Measurements from ENCODE around the gene TMEM242.

The TMEM242 gene

DNA sequence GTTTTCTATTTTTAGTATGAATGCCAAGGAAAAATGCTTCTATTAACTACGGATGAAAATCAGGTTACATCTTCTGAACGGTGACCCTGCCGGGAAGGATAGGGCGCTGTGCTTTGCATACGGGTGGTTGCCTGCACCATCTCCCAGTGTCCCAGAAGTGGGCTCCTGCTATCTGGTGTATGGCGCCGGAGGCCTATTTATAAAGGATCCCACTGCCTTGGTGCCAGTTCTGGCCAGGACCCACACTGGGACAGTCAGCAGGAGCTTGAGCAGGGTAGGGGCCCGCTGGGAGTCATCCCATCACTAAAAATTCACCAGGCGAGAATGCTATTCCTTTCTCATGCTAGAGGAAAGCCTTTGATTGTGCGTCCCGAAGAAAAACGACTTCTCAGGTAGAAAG lies 22.9 kb downstream of the TMEM242 start:
- Histone ChIP-seq H3K4me1 (ENCODE audit: insufficient read depth, low read length) (peaks cover 23% of the 10 kb centered on the region; the same call in 1 of the 2 replicates), H3K9me3 (ENCODE audit: insufficient read depth, low read depth, low read length) (no peaks in the 10 kb centered on the region), H3K4me3 (ENCODE audit: low read length) (no peak overlapping the region), H3K27ac (ENCODE audit: low read length) (no peak overlapping the region), H3K36me3 (ENCODE audit: insufficient read depth, low read depth, low read length) (no peaks in the 10 kb centered on the region), H3K27me3 (ENCODE audit: insufficient read depth, low read length) (no peaks in the 10 kb centered on the region), H3K9ac (ENCODE audit: low read depth, low read length) (no peak overlapping the region)

DNA sequence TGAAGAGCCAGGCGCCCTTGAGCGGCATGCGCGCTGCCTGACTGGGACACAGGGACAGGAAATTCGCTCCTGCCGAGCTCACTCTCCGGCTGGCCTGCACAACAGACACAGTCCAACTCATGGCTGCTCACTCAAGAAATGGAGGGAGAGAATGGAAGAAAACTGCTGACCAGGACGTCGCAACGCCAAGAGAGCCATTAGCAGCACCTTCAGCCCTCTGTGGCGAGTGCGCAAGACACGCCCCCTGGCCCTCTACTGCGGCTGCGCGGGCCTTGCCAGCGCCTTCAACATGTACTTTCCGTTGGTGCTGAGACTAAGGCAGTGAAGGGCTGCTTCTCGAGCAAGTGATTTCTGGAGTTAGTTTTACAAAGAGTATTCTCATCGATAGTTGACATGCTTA lies 23.3 kb downstream of the TMEM242 start:
- Histone ChIP-seq H3K4me1 (ENCODE audit: insufficient read depth, low read length) (peaks cover 22% of the 10 kb centered on the region; the same call in 1 of the 2 replicates), H3K4me3 (ENCODE audit: low read length) (no peak overlapping the region), H3K9me3 (ENCODE audit: insufficient read depth, low read depth, low read length) (no peaks in the 10 kb centered on the region), H3K36me3 (ENCODE audit: insufficient read depth, low read depth, low read length) (no peaks in the 10 kb centered on the region), H3K27ac (ENCODE audit: low read length) (no peak overlapping the region), H3K9ac (ENCODE audit: low read depth, low read length) (no peak overlapping the region), H3K27me3 (ENCODE audit: insufficient read depth, low read length) (no peaks in the 10 kb centered on the region)

DNA sequence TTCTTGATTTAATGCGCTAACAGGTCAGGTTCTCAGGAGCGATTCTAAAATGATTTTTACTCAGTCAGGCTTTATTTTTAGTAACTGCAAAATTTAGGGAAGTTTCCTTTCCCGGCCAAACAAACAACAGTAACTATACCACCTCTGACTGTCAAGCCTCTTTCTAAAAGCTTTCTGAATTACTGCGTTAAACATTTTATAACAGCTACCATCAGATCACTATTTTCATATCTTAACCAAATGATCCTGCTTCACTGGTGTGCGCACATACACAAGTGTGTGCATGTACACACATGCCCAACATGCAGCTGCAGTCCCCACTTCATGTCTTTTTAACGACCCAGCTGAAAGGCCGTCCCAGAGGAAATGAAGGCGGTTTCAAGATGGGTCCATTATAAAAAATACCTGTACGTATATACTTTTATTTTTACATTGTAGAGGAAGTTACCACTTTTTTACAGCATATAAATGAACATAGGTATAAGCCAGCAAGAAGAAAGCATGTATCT lies 25.0 kb downstream of the TMEM242 start:
- Histone ChIP-seq H3K27me3 (ENCODE audit: insufficient read depth, low read length) (no peaks in the 10 kb centered on the region), H3K4me3 (ENCODE audit: low read length) (no peak overlapping the region), H3K9me3 (ENCODE audit: insufficient read depth, low read depth, low read length) (no peaks in the 10 kb centered on the region), H3K27ac (ENCODE audit: low read length) (no peak overlapping the region), H3K9ac (ENCODE audit: low read depth, low read length) (no peak overlapping the region), H3K36me3 (ENCODE audit: insufficient read depth, low read depth, low read length) (no peaks in the 10 kb centered on the region), H3K4me1 (ENCODE audit: insufficient read depth, low read length) (peaks cover 7% of the 10 kb centered on the region; the same call in 1 of the 2 replicates)

DNA sequence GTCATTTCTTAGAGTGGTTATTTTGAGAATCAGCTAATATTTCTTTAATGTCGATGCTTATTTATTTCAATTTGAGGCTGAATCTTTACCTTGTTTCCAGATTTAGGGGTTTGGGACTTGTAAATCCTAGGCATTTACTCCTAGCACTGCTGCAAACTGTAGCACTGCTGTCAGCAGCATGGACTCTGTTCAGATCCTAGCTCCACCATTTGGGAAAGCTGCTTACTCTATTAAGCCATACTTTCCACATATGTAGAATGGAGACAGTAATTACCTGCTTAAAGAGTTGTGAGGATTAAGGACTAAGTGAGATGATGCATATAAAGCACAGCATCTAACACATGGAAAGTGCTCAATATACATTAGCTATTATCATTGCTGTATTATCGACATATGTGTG lies 28.7 kb downstream of the TMEM242 start:
- no peak overlapping the region for H3K27ac ChIP-seq (ENCODE audit: low read length)
- H3K9me3 ChIP-seq (ENCODE audit: insufficient read depth, low read depth, low read length) = no peaks in the 10 kb centered on the region
- H3K4me1 ChIP-seq (ENCODE audit: insufficient read depth, low read length) = peaks cover 11% of the 10 kb centered on the region; the same call in 1 of the 2 replicates
- H3K36me3 ChIP-seq (ENCODE audit: insufficient read depth, low read depth, low read length) = peaks cover 17% of the 10 kb centered on the region
- H3K9ac ChIP-seq (ENCODE audit: low read depth, low read length) = no peak overlapping the region
- H3K27me3 ChIP-seq (ENCODE audit: insufficient read depth, low read length) = no peaks in the 10 kb centered on the region
- H3K4me3 ChIP-seq (ENCODE audit: low read length) = no peak overlapping the region

DNA sequence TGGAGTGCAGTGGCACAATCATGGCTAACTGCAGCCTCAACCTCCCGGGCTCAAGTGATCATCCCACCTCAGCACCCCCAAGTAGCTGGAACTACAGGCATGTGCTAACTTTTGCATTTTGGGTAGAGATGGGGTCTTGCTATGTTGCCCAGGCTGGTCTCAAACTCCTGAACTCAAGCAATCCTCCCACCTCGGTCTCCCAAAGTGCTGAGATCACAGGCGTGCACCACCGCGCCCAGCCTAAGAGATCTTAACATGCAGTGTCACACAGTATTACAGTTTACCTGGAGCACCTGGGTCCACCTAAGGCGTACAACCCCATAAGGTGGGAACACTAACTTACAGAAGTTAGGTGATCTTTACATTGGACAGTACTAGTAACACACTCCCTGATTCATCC lies 29.5 kb downstream of the TMEM242 start:
- Histone ChIP-seq H3K27me3 (ENCODE audit: insufficient read depth, low read length) (no peaks in the 10 kb centered on the region), H3K27ac (ENCODE audit: low read length) (no peak overlapping the region), H3K4me1 (ENCODE audit: insufficient read depth, low read length) (peaks cover 11% of the 10 kb centered on the region; the same call in 1 of the 2 replicates), H3K9me3 (ENCODE audit: insufficient read depth, low read depth, low read length) (no peaks in the 10 kb centered on the region), H3K9ac (ENCODE audit: low read depth, low read length) (no peak overlapping the region), H3K36me3 (ENCODE audit: insufficient read depth, low read depth, low read length) (peaks cover 17% of the 10 kb centered on the region), H3K4me3 (ENCODE audit: low read length) (no peak overlapping the region)

DNA sequence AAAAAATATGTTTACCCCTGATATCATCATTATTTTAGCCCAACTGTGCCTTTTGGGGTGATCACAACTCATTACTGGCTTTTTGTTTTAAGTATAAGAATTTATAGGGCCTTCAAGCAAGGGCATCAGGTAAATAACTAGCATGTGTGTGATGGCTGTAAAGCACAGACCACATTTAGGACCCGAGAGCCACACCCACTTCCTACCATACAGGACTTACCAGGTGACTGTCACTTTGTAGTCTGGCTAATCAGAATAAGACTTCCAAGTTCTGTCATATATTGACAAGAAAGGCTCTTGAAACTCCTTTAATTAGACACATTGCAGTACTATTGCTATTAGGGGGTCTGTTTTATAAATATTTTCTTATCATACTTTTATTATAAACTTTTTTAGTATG lies 31.1 kb downstream of the TMEM242 start:
- Histone ChIP-seq H3K4me3 (ENCODE audit: low read length) (no peak overlapping the region), H3K9ac (ENCODE audit: low read depth, low read length) (no peak overlapping the region), H3K27me3 (ENCODE audit: insufficient read depth, low read length) (no peaks in the 10 kb centered on the region), H3K9me3 (ENCODE audit: insufficient read depth, low read depth, low read length) (no peaks in the 10 kb centered on the region), H3K4me1 (ENCODE audit: insufficient read depth, low read length) (peaks cover 11% of the 10 kb centered on the region; the same call in 1 of the 2 replicates), H3K27ac (ENCODE audit: low read length) (no peak overlapping the region), H3K36me3 (ENCODE audit: insufficient read depth, low read depth, low read length) (peaks cover 17% of the 10 kb centered on the region)

DNA sequence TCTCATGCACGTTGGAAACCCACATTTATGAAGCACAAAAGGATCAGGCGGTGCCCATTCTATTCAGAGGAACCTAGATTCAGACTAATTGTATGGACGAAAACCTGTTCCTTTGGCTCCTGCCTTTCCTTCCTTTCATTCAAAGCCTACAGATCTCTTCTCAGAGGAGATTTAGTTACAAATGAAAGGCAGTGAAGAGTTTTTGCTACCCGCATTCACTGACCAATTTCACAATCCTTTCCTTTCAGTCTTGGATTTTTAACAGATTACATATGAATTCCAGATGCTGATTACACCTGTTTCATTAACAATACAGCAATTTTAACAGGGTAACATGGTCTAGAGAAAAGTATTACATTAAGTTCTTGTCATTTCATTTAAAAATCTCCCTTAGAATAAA lies 32.0 kb downstream of the TMEM242 start:
- Histone ChIP-seq H3K4me1 (ENCODE audit: insufficient read depth, low read length) (peaks cover 11% of the 10 kb centered on the region; the same call in 1 of the 2 replicates), H3K27me3 (ENCODE audit: insufficient read depth, low read length) (no peaks in the 10 kb centered on the region), H3K4me3 (ENCODE audit: low read length) (no peak overlapping the region), H3K9me3 (ENCODE audit: insufficient read depth, low read depth, low read length) (no peaks in the 10 kb centered on the region), H3K9ac (ENCODE audit: low read depth, low read length) (no peak overlapping the region), H3K36me3 (ENCODE audit: insufficient read depth, low read depth, low read length) (peaks cover 17% of the 10 kb centered on the region), H3K27ac (ENCODE audit: low read length) (no peak overlapping the region)

DNA sequence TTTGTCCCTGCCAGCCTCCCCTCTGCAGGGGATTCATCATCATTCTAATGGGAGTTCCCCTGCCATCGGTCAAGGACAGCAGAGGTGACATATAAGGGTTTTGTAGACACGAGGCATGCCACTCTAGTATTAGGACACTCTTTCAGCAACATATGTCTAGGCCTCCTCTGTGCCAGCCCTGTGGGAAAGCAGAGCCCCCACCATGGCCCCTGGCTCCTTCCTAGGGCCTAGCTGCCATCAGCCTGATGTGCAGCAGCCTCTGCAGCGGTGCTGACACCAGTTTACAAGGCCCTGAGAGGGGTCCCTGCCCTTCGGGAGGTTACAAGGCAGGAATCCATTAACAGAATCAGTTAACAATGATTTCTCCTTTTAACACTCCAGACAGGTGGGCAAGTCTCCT lies 32.5 kb downstream of the TMEM242 start:
- Histone ChIP-seq H3K27me3 (ENCODE audit: insufficient read depth, low read length) (no peaks in the 10 kb centered on the region), H3K9me3 (ENCODE audit: insufficient read depth, low read depth, low read length) (no peaks in the 10 kb centered on the region), H3K27ac (ENCODE audit: low read length) (no peak overlapping the region), H3K4me3 (ENCODE audit: low read length) (no peak overlapping the region), H3K9ac (ENCODE audit: low read depth, low read length) (no peak overlapping the region), H3K36me3 (ENCODE audit: insufficient read depth, low read depth, low read length) (peaks cover 17% of the 10 kb centered on the region), H3K4me1 (ENCODE audit: insufficient read depth, low read length) (peaks cover 11% of the 10 kb centered on the region; the same call in 1 of the 2 replicates)

DNA sequence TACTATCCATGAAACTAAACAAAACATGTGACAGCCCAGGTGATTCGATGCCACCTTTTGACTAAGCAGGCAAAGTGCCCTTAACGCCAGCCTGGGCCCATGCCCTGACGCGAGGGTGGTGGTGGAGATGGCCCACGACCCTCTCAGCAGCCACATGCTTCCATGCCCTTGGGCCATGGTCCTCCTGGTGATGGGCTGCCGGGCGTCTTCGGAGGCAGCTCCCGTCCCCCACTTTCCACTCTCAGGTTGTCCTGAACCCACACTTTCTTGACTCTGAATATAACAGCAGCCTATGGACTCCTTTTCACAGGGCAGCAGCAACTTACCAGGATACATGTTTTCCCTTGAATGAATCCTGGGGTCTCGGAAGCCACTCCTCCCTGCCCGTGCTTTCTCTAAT lies 33.6 kb downstream of the TMEM242 start:
- Histone ChIP-seq H3K27ac (ENCODE audit: low read length) (no peak overlapping the region), H3K9me3 (ENCODE audit: insufficient read depth, low read depth, low read length) (no peaks in the 10 kb centered on the region), H3K36me3 (ENCODE audit: insufficient read depth, low read depth, low read length) (peaks cover 17% of the 10 kb centered on the region), H3K4me3 (ENCODE audit: low read length) (no peak overlapping the region), H3K27me3 (ENCODE audit: insufficient read depth, low read length) (no peaks in the 10 kb centered on the region), H3K9ac (ENCODE audit: low read depth, low read length) (no peak overlapping the region), H3K4me1 (ENCODE audit: insufficient read depth, low read length) (peaks cover 11% of the 10 kb centered on the region; the same call in 1 of the 2 replicates)

DNA sequence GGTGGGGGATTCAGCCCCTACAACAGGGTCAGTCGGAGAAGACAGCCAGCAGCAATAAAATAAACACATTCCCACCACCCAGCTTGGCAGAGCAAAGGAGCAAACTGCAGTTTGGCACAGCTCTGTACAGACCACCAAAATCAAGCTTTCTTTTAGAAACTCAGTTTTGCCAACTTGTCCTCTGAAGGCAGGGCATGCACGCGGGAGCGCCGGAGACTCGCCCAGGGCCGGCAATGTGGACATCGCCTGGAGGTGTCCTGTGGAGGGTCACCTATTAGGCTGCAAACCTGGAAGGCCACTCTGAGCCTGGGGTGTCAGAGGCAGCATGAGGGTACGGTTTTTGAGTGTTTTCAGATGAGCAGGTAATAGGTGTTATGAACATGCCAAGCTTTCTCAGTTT lies 34.7 kb downstream of the TMEM242 start:
- Histone ChIP-seq H3K36me3 (ENCODE audit: insufficient read depth, low read depth, low read length) (peaks cover 17% of the 10 kb centered on the region), H3K27me3 (ENCODE audit: insufficient read depth, low read length) (no peaks in the 10 kb centered on the region), H3K27ac (ENCODE audit: low read length) (no peak overlapping the region), H3K4me3 (ENCODE audit: low read length) (no peak overlapping the region), H3K4me1 (ENCODE audit: insufficient read depth, low read length) (peaks cover 11% of the 10 kb centered on the region; the same call in 1 of the 2 replicates), H3K9ac (ENCODE audit: low read depth, low read length) (no peak overlapping the region), H3K9me3 (ENCODE audit: insufficient read depth, low read depth, low read length) (no peaks in the 10 kb centered on the region)

DNA sequence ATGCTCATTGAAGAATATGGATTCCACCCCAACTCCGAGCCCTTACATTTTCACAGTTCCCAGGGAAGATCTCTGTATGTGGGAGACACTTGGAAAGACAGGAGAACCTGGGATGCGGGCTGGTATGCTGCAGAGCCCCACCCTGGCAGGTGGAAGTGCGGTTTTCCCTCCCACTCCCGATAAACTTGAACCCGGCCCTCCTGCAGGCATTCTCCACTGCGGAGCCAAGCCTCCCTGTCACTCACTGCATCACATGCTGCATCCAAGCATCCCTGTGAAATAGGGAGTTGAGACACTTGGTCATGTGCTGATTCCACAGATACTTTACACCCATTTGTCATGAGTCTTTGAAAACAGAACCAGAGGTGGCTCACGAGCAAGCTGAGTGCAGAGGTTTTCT lies 35.4 kb downstream of the TMEM242 start:
- no peaks in the 10 kb centered on the region for H3K27me3 ChIP-seq (ENCODE audit: insufficient read depth, low read length)
- peaks cover 11% of the 10 kb centered on the region; the same call in 1 of the 2 replicates for H3K4me1 ChIP-seq (ENCODE audit: insufficient read depth, low read length)
- H3K9me3 ChIP-seq (ENCODE audit: insufficient read depth, low read depth, low read length) = no peaks in the 10 kb centered on the region
- H3K9ac ChIP-seq (ENCODE audit: low read depth, low read length) = no peak overlapping the region
- H3K36me3 ChIP-seq (ENCODE audit: insufficient read depth, low read depth, low read length) = peaks cover 17% of the 10 kb centered on the region
- H3K4me3 ChIP-seq (ENCODE audit: low read length) = no peak overlapping the region
- H3K27ac ChIP-seq (ENCODE audit: low read length) = no peak overlapping the region

DNA sequence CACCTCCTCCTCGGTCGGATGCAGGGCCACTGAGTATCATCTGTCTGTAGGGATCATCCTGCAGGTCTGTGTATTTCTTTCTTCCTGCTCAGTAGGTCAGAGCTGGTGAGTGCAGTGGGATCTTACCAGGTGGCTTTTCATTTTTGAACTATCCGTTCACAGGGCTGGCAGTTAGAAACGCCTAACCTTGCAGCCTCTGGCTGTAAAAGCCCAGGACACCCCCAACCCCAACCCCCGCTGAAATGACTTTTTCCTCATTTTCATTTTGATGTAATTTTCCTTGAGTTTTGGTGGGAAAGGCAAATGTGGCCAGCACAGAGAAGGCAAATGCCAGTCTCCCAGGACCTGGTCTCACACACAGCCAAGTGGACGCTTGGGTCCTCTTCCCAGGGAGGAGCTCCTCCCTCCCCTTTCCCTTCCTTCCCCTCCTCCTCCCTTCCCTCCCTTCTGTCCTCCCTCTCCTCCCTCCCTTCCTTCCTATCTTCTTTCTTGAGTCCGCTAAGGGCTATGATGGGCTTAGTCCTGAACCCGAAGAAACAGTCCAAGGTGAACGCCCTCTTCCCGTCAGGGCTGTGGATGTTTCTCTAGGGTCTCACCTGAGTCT lies 36.0 kb downstream of the TMEM242 start:
- no peak overlapping the region for H3K4me3 ChIP-seq (ENCODE audit: low read length)
- H3K4me1 ChIP-seq (ENCODE audit: insufficient read depth, low read length) = peaks cover 11% of the 10 kb centered on the region; the same call in 1 of the 2 replicates
- no peak overlapping the region for H3K27ac ChIP-seq (ENCODE audit: low read length)
- H3K9me3 ChIP-seq (ENCODE audit: insufficient read depth, low read depth, low read length) = no peaks in the 10 kb centered on the region
- peaks cover 13% of the 10 kb centered on the region for H3K36me3 ChIP-seq (ENCODE audit: insufficient read depth, low read depth, low read length)
- H3K9ac ChIP-seq (ENCODE audit: low read depth, low read length) = no peak overlapping the region
- H3K27me3 ChIP-seq (ENCODE audit: insufficient read depth, low read length) = no peaks in the 10 kb centered on the region

Measured in iPS-20b (cell line).